WTC11 (cell line): Measurements from ENCODE around the gene TMEM40. TPM values are rescaled to one million over a fixed set of nuclear protein-coding genes. Genes with fewer than 3 reads are reported as not detected.

Source experiments
- ATAC-seq: fragments of 200-7000 bp; cut with Tn5 transposase; 2 replicates; pipeline ENCODE4 v1.10.0; 2021; ENCODE audit warnings: mild to moderate bottlenecking, moderate library complexity
- CTCF ChIA-PET: fragments of 300-600 bp; sonication (Branson Sonifier 250); formaldehyde crosslinking; loops from one replicate; lab custom pipeline; 2021; ENCODE audit warnings: antibody characterized with exemption; lab: Charles Lee
- POLR2A ChIA-PET: fragments of 350-600 bp; sonication (Branson Sonifier 250); formaldehyde crosslinking; loops from one replicate; lab custom pipeline; 2021; ENCODE audit warnings: antibody characterized with exemption; lab: Charles Lee
- DNase-seq: peaks from one replicate; pipeline ENCODE4 v3.0.0; 2021; ENCODE audit warnings: low spot score
- H3K27ac Mint-ChIP-seq: 2 replicates; pipeline ENCODE4 v1.8.0; 2021; ENCODE audit warnings: mixed read lengths
- H3K27me3 Mint-ChIP-seq: 2 replicates; pipeline ENCODE4 v1.8.0; 2021; ENCODE audit warnings: low read depth, mild to moderate bottlenecking, moderate library complexity, mixed read lengths
- H3K36me3 Mint-ChIP-seq: 2 replicates; pipeline ENCODE4 v1.8.0; 2021; ENCODE audit warnings: mixed read lengths
- H3K4me1 Mint-ChIP-seq: 2 replicates; pipeline ENCODE4 v1.8.0; 2022; ENCODE audit warnings: mixed read lengths
- H3K4me3 Mint-ChIP-seq: 2 replicates; pipeline ENCODE4 v1.8.0; 2021; ENCODE audit warnings: mild to moderate bottlenecking, moderate library complexity, mixed read lengths
- H3K9me3 Mint-ChIP-seq: 2 replicates; pipeline ENCODE4 v1.8.0; 2021; ENCODE audit warnings: mixed read lengths
- ATF3 ChIP-seq: sonication (generic); formaldehyde crosslinking; conservative IDR thresholded peaks from 2 replicates; pipeline ENCODE4 v1.8.1; 2022; ENCODE audit warnings: mild to moderate bottlenecking, missing genetic modification reagents
- E2F4 ChIP-seq: sonication (generic); formaldehyde crosslinking; IDR thresholded peaks from 2 replicates; pipeline ENCODE4 v1.8.1; 2022; ENCODE audit warnings: low read depth, mild to moderate bottlenecking, moderate library complexity, missing genetic modification reagents, borderline replicate concordance
- ETV6 ChIP-seq: sonication (generic); formaldehyde crosslinking; IDR thresholded peaks from 2 replicates; pipeline ENCODE4 v1.8.1; 2022; ENCODE audit warnings: mild to moderate bottlenecking, missing genetic modification reagents
- GABPB1 ChIP-seq: sonication (generic); formaldehyde crosslinking; IDR thresholded peaks from 2 replicates; pipeline ENCODE4 v1.8.1; 2023; ENCODE audit warnings: mild to moderate bottlenecking, missing genetic modification reagents
- HMGXB4 ChIP-seq: sonication (generic); formaldehyde crosslinking; IDR thresholded peaks from 2 replicates; pipeline ENCODE4 v1.8.1; 2023; ENCODE audit warnings: mild to moderate bottlenecking, moderate library complexity, missing genetic modification reagents
- IRF1 ChIP-seq: sonication (generic); formaldehyde crosslinking; IDR thresholded peaks from 2 replicates; pipeline ENCODE4 v1.8.0; 2023; ENCODE audit warnings: missing genetic modification reagents
- IRF2 ChIP-seq: sonication (generic); formaldehyde crosslinking; IDR thresholded peaks from 2 replicates; pipeline ENCODE4 v1.8.0; 2022; ENCODE audit warnings: low read depth, missing genetic modification reagents, borderline replicate concordance
- MLX ChIP-seq: sonication (generic); formaldehyde crosslinking; IDR thresholded peaks from 2 replicates; pipeline ENCODE4 v1.8.1; 2023; ENCODE audit warnings: mild to moderate bottlenecking, missing genetic modification reagents, moderate library complexity
- NR2C2 ChIP-seq: sonication (generic); formaldehyde crosslinking; IDR thresholded peaks from 2 replicates; pipeline ENCODE4 v1.8.0; 2022; ENCODE audit warnings: mild to moderate bottlenecking, missing genetic modification reagents
- RELA ChIP-seq: sonication (generic); formaldehyde crosslinking; IDR thresholded peaks from 2 replicates; pipeline ENCODE4 v1.8.1; 2022; ENCODE audit warnings: missing genetic modification reagents, mild to moderate bottlenecking, borderline replicate concordance
- SMAD3 ChIP-seq: sonication (generic); formaldehyde crosslinking; IDR thresholded peaks from 2 replicates; pipeline ENCODE4 v1.8.0; 2022; ENCODE audit warnings: missing genetic modification reagents, mild to moderate bottlenecking, borderline replicate concordance
- STAT6 ChIP-seq: sonication (generic); formaldehyde crosslinking; conservative IDR thresholded peaks from 2 replicates; pipeline ENCODE4 v1.8.1; 2023; ENCODE audit warnings: mild to moderate bottlenecking, low read depth, missing genetic modification reagents, moderate library complexity
- TP53 ChIP-seq: sonication (generic); formaldehyde crosslinking; IDR thresholded peaks from 2 replicates; pipeline ENCODE4 v1.8.1; 2023; ENCODE audit warnings: mild to moderate bottlenecking, missing genetic modification reagents
- USF1 ChIP-seq: sonication (generic); formaldehyde crosslinking; IDR thresholded peaks from 2 replicates; pipeline ENCODE4 v1.8.0; 2022; ENCODE audit warnings: mild to moderate bottlenecking, missing genetic modification reagents
- ZMAT4 ChIP-seq: fragments of 250-450 bp; sonication (Bioruptor Pico); IDR thresholded peaks from 2 replicates; pipeline ENCODE4 v1.9.0; 2021; ENCODE audit warnings: mild to moderate bottlenecking
- ZNF121 ChIP-seq: sonication (generic); formaldehyde crosslinking; IDR thresholded peaks from 2 replicates; pipeline ENCODE4 v1.8.0; 2023; ENCODE audit warnings: missing genetic modification reagents
- ZNF423 ChIP-seq: fragments of 250-450 bp; sonication (Bioruptor Pico); IDR thresholded peaks from 2 replicates; pipeline ENCODE4 v2.1.2; 2022; ENCODE audit warnings: mild to moderate bottlenecking, moderate library complexity
- ZNF512 ChIP-seq: sonication (generic); formaldehyde crosslinking; IDR thresholded peaks from 2 replicates; pipeline ENCODE4 v1.8.1; 2022; ENCODE audit warnings: missing genetic modification reagents, borderline replicate concordance
- ZNF532 ChIP-seq: fragments of 250-450 bp; sonication (Bioruptor Pico); IDR thresholded peaks from 2 replicates; pipeline ENCODE4 v1.9.0; 2021; ENCODE audit warnings: mild to moderate bottlenecking, borderline replicate concordance
- ZSCAN18 ChIP-seq: fragments of 250-450 bp; sonication (Bioruptor Pico); IDR thresholded peaks from 2 replicates; pipeline ENCODE4 v2.1.2; 2022; ENCODE audit warnings: mild to moderate bottlenecking, moderate library complexity
- total RNA-seq: library from RNA; stranded (reverse); gene quantifications from 3 replicates; pipeline ENCODE4 v1.2.3, GENCODE V29; 2021

The TMEM40 gene
- total RNA-seq, 1 experiment from 2014 or later: 0.17 TPM

- no peak for TF ChIP-seq USF1 (CRISPR knock-in tag)
- no peak for TF ChIP-seq NR2C2
- TF ChIP-seq RELA: no peak
- no peak for TF ChIP-seq ZNF423
- TF ChIP-seq, all 79 proteins: peak for 0
These were observed 2.4 kb downstream of the TMEM40 start (continued) for GRCh38 chr3:12756635-12757034.

- Mint-ChIP-seq H3K4me1 (peaks cover 16% of the 10 kb centered on the region), H3K27me3 (peaks cover 2% of the 10 kb centered on the region; the same call in 1 of the 2 replicates), H3K4me3 (no peak overlapping the region), H3K36me3 (no peaks in the 10 kb centered on the region), H3K27ac (no peak overlapping the region), H3K9me3 (no peaks in the 10 kb centered on the region)
- DNase-seq: no peak
- POLR2A ChIA-PET: no interaction called here
- ATAC-seq: no peak
- CTCF ChIA-PET: no interaction called here
- TF ChIP-seq IRF2 (CRISPR knock-in tag): no peak
- TF ChIP-seq MLX: no peak
- no peak for TF ChIP-seq ZNF512 (CRISPR knock-in tag)
- no peak for TF ChIP-seq ZMAT4 (CRISPR knock-in tag)
- no peak for TF ChIP-seq GABPB1
- no peak for TF ChIP-seq ZSCAN18
- TF ChIP-seq HMGXB4: no peak
- no peak for TF ChIP-seq E2F4
- no peak for TF ChIP-seq ATF3 (CRISPR knock-in tag)
- no peak for TF ChIP-seq IRF1
- no peak for TF ChIP-seq ZNF532 (CRISPR knock-in tag)
- TF ChIP-seq ZNF121: no peak
- TF ChIP-seq ETV6 (CRISPR knock-in tag): no peak
- TF ChIP-seq SMAD3 (CRISPR knock-in tag): no peak
- no peak for TF ChIP-seq TP53 (CRISPR knock-in tag)
- TF ChIP-seq STAT6 (CRISPR knock-in tag): no peak
These were observed 2.9 kb downstream of the TMEM40 start for GRCh38 chr3:12756175-12756574.
